Esophagus (tissue), 2 donors: ENCODE results near the gene POU2AF2. TPM values are rescaled to one million over a fixed set of nuclear protein-coding genes. Genes with fewer than 3 reads are reported as not detected.
A peak's percentile ranks its signal among the peaks of the same experiment; 100 is the strongest.

ENCODE experiments used
- H3K27ac ChIP-seq, 2 donors: one replicate each; pipeline ENCODE4 v1.5.1; 2013; ENCODE audit warnings: low read depth in 2 of 2, mild to moderate bottlenecking in 2 of 2, inconsistent platforms in 1 of 2, low read length in 1 of 2, moderate library complexity in 1 of 2
- H3K27me3 ChIP-seq, 2 donors: one replicate each; pipeline ENCODE4 v1.6.1; 2013; ENCODE audit warnings: low read length in 2 of 2, control low read depth in 1 of 2, mild to moderate bottlenecking in 1 of 2; ENCODE audit not compliant: insufficient read depth in 2 of 2, control insufficient read depth in 1 of 2
- H3K36me3 ChIP-seq, 2 donors: one replicate each; pipeline ENCODE4 v1.6.1; 2013; ENCODE audit warnings: low read length in 1 of 2; ENCODE audit not compliant: control insufficient read depth in 2 of 2, insufficient read depth in 2 of 2
- H3K4me1 ChIP-seq, 2 donors: one replicate each; pipeline ENCODE4 v1.6.1; 2013; ENCODE audit warnings: low read length in 1 of 2; ENCODE audit not compliant: control insufficient read depth in 2 of 2, insufficient read depth in 2 of 2
- H3K4me3 ChIP-seq, 2 donors: one replicate each; pipeline ENCODE4 v1.5.1; 2013; ENCODE audit warnings: low read length in 2 of 2, mild to moderate bottlenecking in 2 of 2, low read depth in 1 of 2, moderate library complexity in 1 of 2
- H3K9me3 ChIP-seq, 2 donors: one replicate each; pipeline ENCODE4 v1.6.1; 2013; ENCODE audit warnings: mild to moderate bottlenecking in 2 of 2, low read depth in 1 of 2, low read length in 1 of 2, moderate library complexity in 1 of 2; ENCODE audit not compliant: control insufficient read depth in 2 of 2, insufficient read depth in 1 of 2
- WGBS, 2 donors: extraction: QIAGEN DNeasy Blood & Tissue Kit; methylation state at CpG; one replicate each; pipeline ENCODE4 v1.1.7; 2013; 5-methylcytosine and 5-hydroxymethylcytosine counted together
- polyA plus RNA-seq, 2 donors: library from polyadenylated mRNA; stranded (reverse); fragments of 200-250 nt; gene quantifications; one replicate each; pipeline ENCODE4 v1.2.3, GENCODE V29; 2013
- donor health status: healthy with polysubstance abuse.
- donor health status: Bipolar disorder and iron deficiency.

POU2AF2 gene
- polyA plus RNA-seq, 2 donors: 0.04 TPM; not detected in 1

GRCh38 chr11:111322534-111322933 is 77.0 kb downstream of the POU2AF2 start:
- H3K36me3 ChIP-seq: no peaks in the 10 kb centered on the region
- H3K4me3 ChIP-seq: no peak overlapping the region
- no peaks in the 10 kb centered on the region for H3K9me3 ChIP-seq
- no peaks in the 10 kb centered on the region for H3K27me3 ChIP-seq
- no peak overlapping the region for H3K27ac ChIP-seq
- H3K4me1 ChIP-seq: no peaks in the 10 kb centered on the region
- WGBS, 2 donors: 89% methylated on average over 2 of the region's 2 CpGs

- Histone ChIP-seq H3K9me3 (no peaks in the 10 kb centered on the region), H3K4me3 (no peak overlapping the region), H3K27me3 (no peaks in the 10 kb centered on the region), H3K4me1 (peaks cover 6% of the 10 kb centered on the region in 2 donors), H3K36me3 (no peaks in the 10 kb centered on the region), H3K27ac (no peak overlapping the region)
- WGBS, 2 donors: 35 to 41% methylated on average over 5 of the region's 5 CpGs
Measured at GRCh38 chr11:111324277-111324720, 78.8 kb downstream of the POU2AF2 start.

- 91 to 96% methylated on average over 5 of the region's 5 CpGs for WGBS, 2 donors
- Histone ChIP-seq H3K4me3 (no peak overlapping the region), H3K9me3 (no peaks in the 10 kb centered on the region), H3K27ac (no peak overlapping the region), H3K4me1 (peaks cover 6 to 8% of the 10 kb centered on the region in 2 donors), H3K27me3 (no peaks in the 10 kb centered on the region), H3K36me3 (no peaks in the 10 kb centered on the region)
Measured at GRCh38 chr11:111325259-111325658, 79.7 kb downstream of the POU2AF2 start.

- Histone ChIP-seq H3K4me1 (peaks cover 12 to 14% of the 10 kb centered on the region in 2 donors), H3K36me3 (no peaks in the 10 kb centered on the region), H3K27me3 (no peaks in the 10 kb centered on the region), H3K9me3 (no peaks in the 10 kb centered on the region), H3K27ac (no peak overlapping the region), H3K4me3 (no peak overlapping the region)
- WGBS, 2 donors: 63 to 85% methylated on average over 4 of the region's 4 CpGs
Measured at GRCh38 chr11:111326824-111327223, 81.3 kb downstream of the POU2AF2 start.

- H3K4me1 ChIP-seq: peaks cover 13 to 15% of the 10 kb centered on the region in 2 donors
- no peak overlapping the region for H3K4me3 ChIP-seq
- no peaks in the 10 kb centered on the region for H3K27me3 ChIP-seq
- H3K9me3 ChIP-seq: no peaks in the 10 kb centered on the region
- WGBS, 2 donors: 45 to 51% methylated on average over 8 of the region's 8 CpGs
- H3K27ac ChIP-seq: no peak overlapping the region
- no peaks in the 10 kb centered on the region for H3K36me3 ChIP-seq
Measured at GRCh38 chr11:111327908-111328624, 82.5 kb downstream of the POU2AF2 start.

- H3K36me3 ChIP-seq: no peaks in the 10 kb centered on the region
- no peak overlapping the region for H3K4me3 ChIP-seq
- no peaks in the 10 kb centered on the region for H3K9me3 ChIP-seq
- no peaks in the 10 kb centered on the region for H3K27me3 ChIP-seq
- peak overlapping the region in 1 of 2 donors; percentile 47 for H3K27ac ChIP-seq
- peaks cover 13 to 15% of the 10 kb centered on the region in 2 donors for H3K4me1 ChIP-seq
- WGBS, 2 donors: 41 to 56% methylated on average over 7 of the region's 7 CpGs
Measured at GRCh38 chr11:111329306-111330204, 84.0 kb downstream of the POU2AF2 start.

GRCh38 chr11:111330234-111330893 is 84.8 kb downstream of the POU2AF2 start:
- Histone ChIP-seq H3K36me3 (no peaks in the 10 kb centered on the region), H3K9me3 (no peaks in the 10 kb centered on the region), H3K27me3 (no peaks in the 10 kb centered on the region), H3K4me3 (no peak overlapping the region), H3K27ac (no peak overlapping the region), H3K4me1 (peaks cover 13 to 15% of the 10 kb centered on the region in 2 donors)
- 82 to 88% methylated on average over 2 of the region's 2 CpGs for WGBS, 2 donors

- 48 to 67% methylated on average over 4 of the region's 4 CpGs for WGBS, 2 donors
- peaks cover 13 to 15% of the 10 kb centered on the region in 2 donors for H3K4me1 ChIP-seq
- no peaks in the 10 kb centered on the region for H3K9me3 ChIP-seq
- no peak overlapping the region for H3K4me3 ChIP-seq
- H3K27ac ChIP-seq: peak overlapping the region in 1 of 2 donors; percentile 72
- H3K36me3 ChIP-seq: no peaks in the 10 kb centered on the region
- no peaks in the 10 kb centered on the region for H3K27me3 ChIP-seq
Measured at GRCh38 chr11:111331711-111332479, 86.4 kb downstream of the POU2AF2 start.
